BE2C (cell line): ENCODE results near the gene DNMT3L.

ENCODE experiments used
- DNase-seq: peaks from one replicate; pipeline ENCODE4 v3.0.0-alpha.2; 2020
- H3K27me3 ChIP-seq: fragments of 250-450 bp; sonication (Bioruptor Pico); 2 replicates; pipeline ENCODE4 v1.5.1; 2020; ENCODE audit warnings: mild to moderate bottlenecking
- H3K36me3 ChIP-seq: fragments of 250-450 bp; sonication (Bioruptor Pico); 2 replicates; pipeline ENCODE4 v1.5.1; 2020; ENCODE audit warnings: mild to moderate bottlenecking
- H3K4me1 ChIP-seq: fragments of 250-450 bp; sonication (Bioruptor Pico); 2 replicates; pipeline ENCODE4 v1.5.1; 2020
- H3K4me3 ChIP-seq: 2 replicates; pipeline ENCODE4 v1.5.1; 2011; ENCODE audit warnings: low read depth, low read length
- H3K9me3 ChIP-seq: fragments of 250-450 bp; sonication (Bioruptor Pico); 2 replicates; pipeline ENCODE4 v1.5.1; 2020
- TF ChIP-seq, protein P1 (sequence below): IDR thresholded peaks from 2 replicates; pipeline ENCODE4 v1.5.1; 2012; ENCODE audit warnings: mild to moderate bottlenecking, low read depth, low read length

Gene DNMT3L

DNA sequence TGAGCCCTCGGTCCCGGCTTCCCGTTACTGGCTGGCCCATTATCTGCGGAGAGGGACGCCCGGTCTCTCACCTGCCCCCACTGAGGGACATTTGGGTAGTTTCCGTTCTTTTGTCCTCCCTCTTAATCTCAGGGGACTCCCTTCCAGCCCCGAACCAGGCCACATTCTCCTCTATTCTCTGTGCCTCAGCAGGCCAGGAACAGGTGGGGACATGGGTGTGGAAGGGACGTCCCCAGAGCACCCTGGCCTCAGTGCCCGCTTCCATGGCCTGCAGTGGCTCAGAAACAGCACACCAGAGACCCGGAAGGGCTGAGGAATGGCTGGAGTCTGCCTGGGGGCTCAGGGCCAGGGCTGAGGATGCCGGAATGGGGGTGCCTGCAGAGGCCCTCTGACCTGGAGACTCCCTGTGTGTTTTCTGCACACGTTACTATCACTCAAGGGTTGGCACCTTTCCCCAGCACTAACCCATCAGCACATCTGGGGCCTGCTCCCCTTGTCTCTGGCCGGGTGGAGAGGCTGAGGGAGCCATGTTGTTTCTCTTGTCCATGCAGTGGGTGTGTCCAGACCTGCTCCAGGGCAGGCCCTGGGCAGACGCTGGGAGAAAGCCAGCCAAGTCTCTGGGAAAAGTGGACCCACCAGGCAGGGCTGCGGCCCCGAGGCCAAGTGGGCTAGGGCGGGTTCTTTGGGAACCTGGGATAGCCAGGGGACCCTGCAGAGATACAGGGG, 10.0 kb upstream of the DNMT3L start:
- Histone ChIP-seq H3K27me3 (no peaks in the 10 kb centered on the region), H3K4me3 (no peak overlapping the region), H3K4me1 (no peaks in the 10 kb centered on the region), H3K9me3 (no peaks in the 10 kb centered on the region), H3K36me3 (no peaks in the 10 kb centered on the region)
- no peak for DNase-seq
- TF ChIP-seq, protein P1, sequence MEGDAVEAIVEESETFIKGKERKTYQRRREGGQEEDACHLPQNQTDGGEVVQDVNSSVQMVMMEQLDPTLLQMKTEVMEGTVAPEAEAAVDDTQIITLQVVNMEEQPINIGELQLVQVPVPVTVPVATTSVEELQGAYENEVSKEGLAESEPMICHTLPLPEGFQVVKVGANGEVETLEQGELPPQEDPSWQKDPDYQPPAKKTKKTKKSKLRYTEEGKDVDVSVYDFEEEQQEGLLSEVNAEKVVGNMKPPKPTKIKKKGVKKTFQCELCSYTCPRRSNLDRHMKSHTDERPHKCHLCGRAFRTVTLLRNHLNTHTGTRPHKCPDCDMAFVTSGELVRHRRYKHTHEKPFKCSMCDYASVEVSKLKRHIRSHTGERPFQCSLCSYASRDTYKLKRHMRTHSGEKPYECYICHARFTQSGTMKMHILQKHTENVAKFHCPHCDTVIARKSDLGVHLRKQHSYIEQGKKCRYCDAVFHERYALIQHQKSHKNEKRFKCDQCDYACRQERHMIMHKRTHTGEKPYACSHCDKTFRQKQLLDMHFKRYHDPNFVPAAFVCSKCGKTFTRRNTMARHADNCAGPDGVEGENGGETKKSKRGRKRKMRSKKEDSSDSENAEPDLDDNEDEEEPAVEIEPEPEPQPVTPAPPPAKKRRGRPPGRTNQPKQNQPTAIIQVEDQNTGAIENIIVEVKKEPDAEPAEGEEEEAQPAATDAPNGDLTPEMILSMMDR: no peak

DNA sequence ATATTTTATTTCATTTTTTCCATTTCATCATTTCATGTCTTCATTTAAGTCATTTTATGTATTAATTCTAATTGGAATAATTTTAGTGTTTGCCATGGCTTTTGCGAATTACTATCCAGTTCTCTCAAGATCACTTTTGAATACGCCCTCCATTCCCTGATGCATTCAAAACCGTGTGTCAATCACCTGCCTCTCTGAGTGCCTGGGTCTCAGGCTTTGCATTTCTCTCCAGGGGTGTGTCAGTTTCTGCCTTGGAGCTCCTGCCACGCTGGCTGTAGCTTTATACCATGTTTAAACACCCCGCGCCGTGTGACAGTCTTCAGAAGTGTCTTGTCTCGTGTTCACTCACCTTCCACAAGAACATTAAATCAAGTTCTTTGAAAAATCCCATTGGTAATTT, 7.4 kb upstream of the DNMT3L start:
- Histone ChIP-seq H3K36me3 (no peaks in the 10 kb centered on the region), H3K4me1 (no peaks in the 10 kb centered on the region), H3K4me3 (no peak overlapping the region), H3K27me3 (no peaks in the 10 kb centered on the region), H3K9me3 (no peaks in the 10 kb centered on the region)
- TF ChIP-seq, protein P1: no peak
- DNase-seq: no peak

DNA sequence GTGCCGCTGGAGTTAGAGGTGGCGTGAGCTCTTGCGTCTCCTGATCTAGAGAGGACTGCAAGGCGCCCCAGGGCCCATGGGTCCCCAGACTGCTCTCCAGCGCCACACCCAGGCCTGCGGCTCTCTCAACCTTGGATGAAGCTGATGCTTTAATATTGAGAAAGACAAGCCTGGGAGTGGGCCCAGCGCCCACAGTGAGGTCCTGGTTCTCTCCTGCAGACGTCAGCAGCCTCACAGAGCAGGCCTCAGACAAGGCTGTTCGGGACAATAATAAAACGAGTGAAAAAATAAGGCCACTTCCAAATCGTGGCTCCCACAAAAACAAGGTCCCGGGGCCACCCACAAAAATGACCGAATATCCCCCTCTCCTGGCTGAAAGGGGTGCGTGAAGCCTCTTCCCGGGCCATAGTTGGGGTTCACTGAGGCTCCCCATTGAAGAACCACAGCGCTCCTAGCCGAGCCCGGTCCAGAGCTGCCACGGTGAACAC, 6.0 kb upstream of the DNMT3L start:
- H3K4me1 ChIP-seq: no peaks in the 10 kb centered on the region
- no peak for DNase-seq
- TF ChIP-seq, protein P1: no peak
- H3K9me3 ChIP-seq: no peaks in the 10 kb centered on the region
- H3K36me3 ChIP-seq: no peaks in the 10 kb centered on the region
- no peaks in the 10 kb centered on the region for H3K27me3 ChIP-seq
- H3K4me3 ChIP-seq: no peak overlapping the region

DNA sequence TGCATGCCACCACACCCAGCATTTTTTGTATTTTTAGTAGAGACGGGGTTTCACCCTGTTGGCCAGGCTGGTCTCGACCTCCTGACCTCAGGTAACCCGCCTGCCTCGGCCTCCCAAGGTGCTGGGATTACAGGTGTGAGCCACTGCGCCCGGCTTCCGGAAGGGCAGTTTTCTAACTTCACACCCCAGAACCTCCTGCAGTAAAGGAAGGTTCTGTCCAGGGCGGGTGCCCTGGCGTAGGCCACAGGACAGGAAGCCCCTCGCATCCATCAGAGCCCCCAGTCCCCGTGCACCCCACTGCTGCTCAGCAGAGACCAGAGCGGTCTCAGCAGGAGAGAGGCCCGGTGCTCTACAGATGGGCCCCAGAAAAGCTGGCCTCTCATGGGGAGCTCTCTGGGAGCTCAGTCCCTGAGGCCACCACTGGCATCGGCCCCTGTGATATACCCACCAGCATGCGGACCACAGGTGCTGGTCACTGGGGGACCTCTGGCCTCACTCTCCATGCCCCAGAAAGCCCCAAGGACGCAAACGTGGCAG, 4.1 kb upstream of the DNMT3L start:
- Histone ChIP-seq H3K27me3 (no peaks in the 10 kb centered on the region), H3K4me3 (no peak overlapping the region), H3K36me3 (no peaks in the 10 kb centered on the region), H3K4me1 (no peaks in the 10 kb centered on the region), H3K9me3 (no peaks in the 10 kb centered on the region)
- TF ChIP-seq, protein P1: no peak
- no peak for DNase-seq

DNA sequence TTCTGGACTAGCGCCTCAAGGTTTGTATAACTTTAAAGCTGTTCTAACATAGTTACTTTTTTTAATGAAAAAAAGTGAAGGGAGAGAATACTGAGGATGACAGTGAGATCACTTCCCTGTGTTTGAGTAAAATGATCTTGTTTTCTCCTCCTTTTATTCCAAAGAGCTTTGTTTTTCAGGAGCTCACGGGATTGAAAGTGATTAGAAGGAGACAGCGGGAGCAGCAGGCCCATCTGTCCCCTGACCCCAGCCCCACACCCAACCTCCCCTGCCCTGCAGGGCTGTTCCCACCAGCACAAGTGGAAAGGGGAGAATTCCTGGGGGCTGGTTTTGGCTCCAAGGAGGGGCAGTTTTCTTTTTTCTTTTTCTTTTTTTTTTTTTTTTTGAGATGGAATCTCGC, 2.1 kb upstream of the DNMT3L start:
- no peak overlapping the region for H3K4me3 ChIP-seq
- no peak for DNase-seq
- H3K9me3 ChIP-seq: no peaks in the 10 kb centered on the region
- TF ChIP-seq, protein P1: no peak
- no peaks in the 10 kb centered on the region for H3K4me1 ChIP-seq
- no peaks in the 10 kb centered on the region for H3K27me3 ChIP-seq
- no peaks in the 10 kb centered on the region for H3K36me3 ChIP-seq

DNA sequence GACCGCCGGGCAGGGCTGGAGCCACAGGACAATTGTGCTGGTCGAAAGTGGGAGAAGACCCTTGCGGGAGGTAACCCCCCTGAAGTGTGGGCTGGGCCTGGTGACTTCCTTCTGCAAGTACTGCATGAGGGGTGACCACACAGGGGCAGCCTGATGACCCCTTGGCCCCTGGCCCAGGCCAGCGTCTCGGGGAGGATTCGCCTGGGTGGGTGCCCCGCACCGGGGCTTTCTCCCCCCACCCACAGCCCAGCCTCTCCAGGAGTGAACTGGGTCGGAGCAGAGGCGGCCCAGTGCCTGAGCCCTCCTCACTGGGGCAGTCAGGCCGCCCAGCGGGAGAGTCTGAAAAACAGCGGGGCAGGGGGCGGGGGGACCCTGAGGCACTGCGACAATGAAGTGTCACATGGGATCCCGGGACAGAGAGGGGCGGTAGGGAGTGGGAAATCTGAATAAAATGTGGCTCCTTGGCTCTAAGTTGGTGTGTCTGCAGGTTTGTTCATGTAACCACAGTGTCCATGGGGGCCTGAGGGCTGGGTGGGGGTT, 1.6 kb upstream of the DNMT3L start:
- no peaks in the 10 kb centered on the region for H3K36me3 ChIP-seq

More for the DNA sequence above, 1.6 kb upstream of the DNMT3L start:
- TF ChIP-seq, protein P1: no peak
- Histone ChIP-seq H3K27me3 (no peaks in the 10 kb centered on the region), H3K4me3 (no peak overlapping the region), H3K9me3 (no peaks in the 10 kb centered on the region), H3K4me1 (no peaks in the 10 kb centered on the region)
- no peak for DNase-seq
